Cardiac muscle cell (in vitro differentiated cells and primary cell): ENCODE results near the gene CDK8. TPM values are rescaled to one million over a fixed set of nuclear protein-coding genes. Genes with fewer than 3 reads are reported as not detected.
A peak's percentile ranks its signal among the peaks of the same experiment; 100 is the strongest.

Experiments
- DNase-seq, 2 donors: peaks; one replicate each; pipeline versions ENCODE4 v3.0.0 to v3.0.0-alpha.2; 2010 to 2017; ENCODE audit warnings: low read depth in 1 of 2, low spot score in 1 of 2
- H3K27ac ChIP-seq: fragments of 200-600 bp; sonication (generic); 2 replicates; pipeline ENCODE4 v1.5.1; 2016
- H3K27me3 ChIP-seq: fragments of 200-600 bp; sonication (generic); 2 replicates; pipeline ENCODE4 v1.6.0; 2016; ENCODE audit warnings: control low read depth
- H3K36me3 ChIP-seq: fragments of 200-600 bp; sonication (generic); 2 replicates; pipeline ENCODE4 v1.5.1; 2016; ENCODE audit warnings: control low read depth
- H3K4me1 ChIP-seq: fragments of 200-600 bp; sonication (generic); 2 replicates; pipeline ENCODE4 v1.8.1; 2017; ENCODE audit warnings: low read depth, mild to moderate bottlenecking, mixed run types
- H3K4me3 ChIP-seq: fragments of 200-600 bp; sonication (generic); 2 replicates; pipeline ENCODE4 v1.5.1; 2016; ENCODE audit warnings: mild to moderate bottlenecking
- H3K9me3 ChIP-seq: fragments of 200-600 bp; sonication (generic); 2 replicates; pipeline ENCODE4 v1.5.1; 2017; ENCODE audit warnings: low read depth, mild to moderate bottlenecking, control low read depth
- polyA plus RNA-seq: library from polyadenylated mRNA; unstranded; fragments of >200 nt; fragmentation: Nextera tagmentation; extraction: Ambion mirVana; gene quantifications from 2 replicates; pipeline ENCODE4 v1.2.1, GENCODE V29; 2016
- total RNA-seq: library from RNA; depleted of rRNA; stranded (reverse); fragments of >200 nt; gene quantifications from 2 replicates; pipeline ENCODE4 v1.2.3, GENCODE V29; 2016
- TF ChIP-seq, protein P1 (sequence below): IDR thresholded peaks from 2 replicates; pipeline ENCODE4 v1.5.1; 2012; ENCODE audit warnings: low read depth, mild to moderate bottlenecking, low read length

The CDK8 gene
- total and polyA plus RNA-seq, 2 experiments from 2014 or later = 19.8 to 26.7 TPM

DNA sequence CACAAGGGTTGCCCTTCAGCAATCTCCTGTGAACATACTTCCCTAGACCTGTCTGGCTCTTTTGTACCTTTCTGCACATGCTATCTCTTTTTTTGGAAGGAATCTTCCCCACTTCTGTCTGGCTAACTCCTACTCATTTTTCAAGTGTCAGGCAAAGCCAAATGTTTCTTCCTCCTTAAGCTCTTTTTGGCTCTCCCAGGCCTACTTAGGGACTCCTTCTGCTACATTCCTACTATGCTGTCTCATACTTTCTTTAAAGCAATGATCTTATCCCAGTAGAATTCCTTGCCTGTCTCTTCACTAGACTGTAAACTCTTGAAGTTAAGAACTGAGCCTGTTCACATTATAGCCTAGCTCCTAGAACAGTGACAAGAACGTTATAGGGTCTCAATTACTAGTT is 188.6 kb downstream of the CDK8 start:
- no peaks in the 10 kb centered on the region for H3K4me1 ChIP-seq
- DNase-seq = no peak
- no peaks in the 10 kb centered on the region for H3K27me3 ChIP-seq
- H3K9me3 ChIP-seq = no peaks in the 10 kb centered on the region
- no peak overlapping the region for H3K27ac ChIP-seq
- H3K36me3 ChIP-seq = no peaks in the 10 kb centered on the region
- H3K4me3 ChIP-seq = no peak overlapping the region
- TF ChIP-seq, protein P1, sequence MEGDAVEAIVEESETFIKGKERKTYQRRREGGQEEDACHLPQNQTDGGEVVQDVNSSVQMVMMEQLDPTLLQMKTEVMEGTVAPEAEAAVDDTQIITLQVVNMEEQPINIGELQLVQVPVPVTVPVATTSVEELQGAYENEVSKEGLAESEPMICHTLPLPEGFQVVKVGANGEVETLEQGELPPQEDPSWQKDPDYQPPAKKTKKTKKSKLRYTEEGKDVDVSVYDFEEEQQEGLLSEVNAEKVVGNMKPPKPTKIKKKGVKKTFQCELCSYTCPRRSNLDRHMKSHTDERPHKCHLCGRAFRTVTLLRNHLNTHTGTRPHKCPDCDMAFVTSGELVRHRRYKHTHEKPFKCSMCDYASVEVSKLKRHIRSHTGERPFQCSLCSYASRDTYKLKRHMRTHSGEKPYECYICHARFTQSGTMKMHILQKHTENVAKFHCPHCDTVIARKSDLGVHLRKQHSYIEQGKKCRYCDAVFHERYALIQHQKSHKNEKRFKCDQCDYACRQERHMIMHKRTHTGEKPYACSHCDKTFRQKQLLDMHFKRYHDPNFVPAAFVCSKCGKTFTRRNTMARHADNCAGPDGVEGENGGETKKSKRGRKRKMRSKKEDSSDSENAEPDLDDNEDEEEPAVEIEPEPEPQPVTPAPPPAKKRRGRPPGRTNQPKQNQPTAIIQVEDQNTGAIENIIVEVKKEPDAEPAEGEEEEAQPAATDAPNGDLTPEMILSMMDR = no peak

DNA sequence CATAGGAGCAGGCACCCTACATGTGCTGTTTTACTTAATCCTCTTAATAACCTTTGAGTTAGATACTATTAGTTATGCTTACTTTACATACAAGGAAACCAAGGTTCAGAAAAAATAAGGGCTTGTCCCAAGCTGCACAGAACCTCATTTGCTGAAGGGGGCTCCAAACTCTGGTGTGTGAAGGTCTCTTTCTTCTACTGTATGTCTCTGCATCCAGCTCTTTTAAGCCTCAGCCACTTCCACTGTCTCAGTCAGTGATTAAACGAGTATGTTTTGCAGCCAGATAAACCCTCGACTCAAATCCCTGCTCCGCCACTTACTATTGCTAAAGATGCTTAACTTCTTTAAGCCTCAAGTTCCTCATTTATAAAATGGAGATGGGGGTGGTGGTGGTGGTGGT is 191.2 kb downstream of the CDK8 start:
- no peak for DNase-seq
- Histone ChIP-seq H3K4me3 (no peak overlapping the region), H3K36me3 (no peaks in the 10 kb centered on the region), H3K9me3 (no peaks in the 10 kb centered on the region), H3K27me3 (no peaks in the 10 kb centered on the region), H3K4me1 (no peaks in the 10 kb centered on the region), H3K27ac (no peak overlapping the region)
- TF ChIP-seq, protein P1 = no peak

DNA sequence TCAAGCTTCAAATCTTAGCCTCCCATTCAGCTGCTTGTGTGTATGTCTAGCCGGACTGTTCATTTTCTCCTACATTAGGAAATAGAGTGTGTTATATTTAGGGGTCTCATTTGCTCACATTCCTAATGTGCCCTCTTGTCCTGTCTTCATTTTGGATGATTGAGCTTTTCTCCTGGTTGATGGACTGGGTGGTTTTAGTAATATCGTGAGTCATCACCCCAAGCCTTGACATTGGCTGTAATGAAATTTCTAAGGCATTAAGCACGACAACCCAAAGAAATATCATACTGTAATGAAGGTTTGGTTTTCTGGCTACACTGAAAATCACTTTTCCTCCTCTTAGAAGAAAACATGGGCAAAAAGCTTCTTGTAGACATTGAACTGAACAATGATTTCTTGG is 192.8 kb downstream of the CDK8 start:
- TF ChIP-seq, protein P1 = no peak
- H3K4me1 ChIP-seq = no peaks in the 10 kb centered on the region
- H3K27me3 ChIP-seq = no peaks in the 10 kb centered on the region
- no peak overlapping the region for H3K27ac ChIP-seq
- H3K9me3 ChIP-seq = no peaks in the 10 kb centered on the region
- DNase-seq = no peak
- H3K4me3 ChIP-seq = no peak overlapping the region
- H3K36me3 ChIP-seq = no peaks in the 10 kb centered on the region

DNA sequence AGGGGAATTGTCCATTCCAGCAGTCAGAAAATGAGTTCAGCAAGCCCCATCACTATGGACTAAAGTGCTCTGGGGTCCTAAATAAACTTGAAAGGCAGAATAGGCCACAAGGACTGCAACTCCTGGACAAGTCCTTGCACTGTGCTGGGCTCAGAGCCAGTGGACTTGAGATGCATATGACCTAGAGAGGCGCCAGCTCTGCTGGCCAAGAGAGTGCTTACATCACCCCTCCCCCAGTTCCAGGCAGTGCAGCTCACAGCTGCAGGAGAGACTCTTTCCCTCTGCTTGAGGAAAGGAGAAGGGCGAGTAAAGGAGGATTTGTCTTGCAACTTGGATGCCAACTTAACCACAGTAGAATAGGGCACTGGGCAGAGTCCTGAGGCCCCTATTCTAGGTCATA is 194.1 kb downstream of the CDK8 start:
- Histone ChIP-seq H3K27ac (no peak overlapping the region), H3K9me3 (no peaks in the 10 kb centered on the region)

DNA sequence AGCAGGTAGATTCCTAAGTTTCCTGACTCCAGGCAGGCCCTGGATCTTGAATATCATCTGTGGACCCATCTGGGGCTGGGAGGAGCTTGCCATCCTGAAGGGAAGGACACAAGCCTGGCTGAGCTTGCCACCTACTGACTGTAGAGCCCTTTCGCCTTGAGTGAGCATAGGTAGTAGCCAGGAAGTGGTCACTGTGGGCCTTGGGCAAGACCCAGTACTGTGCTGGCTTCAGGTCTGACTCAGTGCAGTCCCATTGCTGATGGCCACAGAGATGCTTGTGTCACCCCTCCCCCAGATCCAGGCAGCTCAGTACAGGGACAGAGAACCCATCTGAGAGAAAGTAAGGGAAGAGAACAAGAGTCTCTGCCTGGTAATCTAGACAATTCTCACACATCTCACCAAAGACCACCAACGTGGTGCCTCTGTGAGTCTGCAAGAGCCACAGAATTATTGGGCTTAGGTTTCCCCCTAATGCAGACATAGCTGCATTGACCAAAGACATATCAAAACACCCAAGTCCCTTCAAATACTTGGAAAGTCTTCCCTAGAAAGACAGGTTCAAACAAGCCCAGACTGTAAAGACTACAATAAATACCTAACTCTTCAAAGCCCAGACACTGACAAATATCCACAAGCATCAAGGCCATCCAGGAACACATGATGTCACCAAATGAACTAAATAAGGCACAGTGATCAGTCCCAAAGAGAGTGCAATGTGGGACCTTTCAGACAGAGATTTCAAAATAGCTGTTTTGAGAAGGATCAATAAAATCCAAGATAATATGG is 195.3 kb downstream of the CDK8 start:
- no peak overlapping the region for H3K27ac ChIP-seq

More for the DNA sequence above, 194.1 kb downstream of the CDK8 start:
- Histone ChIP-seq H3K36me3 (no peaks in the 10 kb centered on the region), H3K27me3 (no peaks in the 10 kb centered on the region), H3K4me1 (no peaks in the 10 kb centered on the region), H3K4me3 (no peak overlapping the region)
- DNase-seq = peak in 1 of 2 donors; percentile 8
- TF ChIP-seq, protein P1 = no peak

More for the DNA sequence above, 195.3 kb downstream of the CDK8 start:
- Histone ChIP-seq H3K9me3 (no peaks in the 10 kb centered on the region), H3K4me1 (no peaks in the 10 kb centered on the region), H3K36me3 (no peaks in the 10 kb centered on the region), H3K27me3 (no peaks in the 10 kb centered on the region), H3K4me3 (no peak overlapping the region)
- DNase-seq = no peak
- TF ChIP-seq, protein P1 = no peak

Other genes starting within 250 kb of the CDK8 start
- 26.1 and 33.4 TPM in 2 replicates for gene SHISA2, start 202.1 kb upstream of the CDK8 start, total RNA-seq
- gene SHISA2, start 202.1 kb upstream of the CDK8 start, polyA plus RNA-seq = 11.8 and 16.5 TPM in 2 replicates
- gene RNF6, start 31.8 kb upstream of the CDK8 start, total RNA-seq = 17.0 and 19.4 TPM in 2 replicates
- gene RNF6, start 31.8 kb upstream of the CDK8 start, polyA plus RNA-seq = 23.7 and 25.0 TPM in 2 replicates